Liver (tissue), 9 donors: Measurements from ENCODE around the gene KRTAP9-2. TPM values are rescaled to one million over a fixed set of nuclear protein-coding genes. Genes with fewer than 3 reads are reported as not detected.

Experiments
- DNase-seq: peaks from one replicate; pipeline ENCODE4 v3.0.0-alpha.2; 2017; ENCODE audit warnings: low spot score
- H3K27ac ChIP-seq, 2 donors: one replicate each; pipeline ENCODE4 v1.7.0; 2013; ENCODE audit warnings: inconsistent platforms in 2 of 2, low read length in 2 of 2, control low read depth in 1 of 2, low read depth in 1 of 2, mild to moderate bottlenecking in 1 of 2
- H3K27me3 ChIP-seq, 4 donors: one replicate each; pipeline versions ENCODE4 v1.6.1 to v1.7.0; 2013; ENCODE audit warnings: low read length in 3 of 4, inconsistent platforms in 1 of 4, mild to moderate bottlenecking in 1 of 4, moderate library complexity in 1 of 4; ENCODE audit not compliant: control insufficient read depth in 4 of 4, insufficient read depth in 4 of 4
- H3K36me3 ChIP-seq, 4 donors: one replicate each; pipeline versions ENCODE4 v1.6.1 to v1.7.0; 2013; ENCODE audit warnings: low read length in 3 of 4, mild to moderate bottlenecking in 3 of 4, low read depth in 1 of 4, moderate library complexity in 1 of 4; ENCODE audit not compliant: control insufficient read depth in 4 of 4, insufficient read depth in 3 of 4
- H3K4me1 ChIP-seq, 4 donors: one replicate each; pipeline versions ENCODE4 v1.6.1 to v1.7.0; 2013; ENCODE audit warnings: low read length in 3 of 4, mild to moderate bottlenecking in 3 of 4, moderate library complexity in 1 of 4; ENCODE audit not compliant: control insufficient read depth in 4 of 4, insufficient read depth in 4 of 4
- H3K4me3 ChIP-seq, 3 donors: one replicate each; pipeline versions ENCODE4 v1.6.1 to v1.7.0; 2013; ENCODE audit warnings: low read length in 3 of 3, control low read depth in 1 of 3, low read depth in 1 of 3, mild to moderate bottlenecking in 1 of 3
- H3K9ac ChIP-seq, 2 donors: one replicate each; pipeline ENCODE4 v1.7.0; 2013; ENCODE audit warnings: low read length in 2 of 2, mild to moderate bottlenecking in 2 of 2, moderate library complexity in 2 of 2, control low read depth in 1 of 2, low read depth in 1 of 2
- H3K9me3 ChIP-seq, 4 donors: one replicate each; pipeline versions ENCODE4 v1.6.1 to v1.7.0; 2013; ENCODE audit warnings: low read length in 3 of 4; ENCODE audit not compliant: control insufficient read depth in 4 of 4
- ATF3 ChIP-seq: IDR thresholded peaks from 2 replicates; pipeline ENCODE4 v1.6.1; 2016; ENCODE audit warnings: antibody characterized with exemption
- EGR1 ChIP-seq, 2 donors: IDR thresholded peaks; 2 replicates each; pipeline ENCODE4 v1.6.1; 2016 to 2018; ENCODE audit warnings: antibody characterized with exemption in 2 of 2, low read depth in 2 of 2
- FOXA1 ChIP-seq: IDR thresholded peaks from 2 replicates; pipeline ENCODE4 v1.6.1; 2016; ENCODE audit warnings: antibody characterized with exemption
- FOXA2 ChIP-seq: IDR thresholded peaks from 2 replicates; pipeline ENCODE4 v1.6.1; 2016; ENCODE audit warnings: antibody characterized with exemption
- GABPA ChIP-seq, 2 donors: IDR thresholded peaks in 1 of 2; conservative IDR thresholded peaks in 1 of 2; 2 replicates each; pipeline ENCODE4 v1.6.1; 2016; ENCODE audit warnings: antibody characterized with exemption in 2 of 2, mild to moderate bottlenecking in 1 of 2, moderate library complexity in 1 of 2
- HNF4A ChIP-seq, 2 donors: conservative IDR thresholded peaks; 2 replicates each; pipeline ENCODE4 v1.6.1; 2016; ENCODE audit warnings: antibody characterized with exemption in 2 of 2, mild to moderate bottlenecking in 2 of 2
- HNF4G ChIP-seq: IDR thresholded peaks from 2 replicates; pipeline ENCODE4 v1.6.1; 2016; ENCODE audit warnings: antibody characterized with exemption
- JUND ChIP-seq, 2 donors: IDR thresholded peaks; 2 replicates each; pipeline ENCODE4 v1.6.1; 2016; ENCODE audit warnings: antibody characterized with exemption in 2 of 2
- MAX ChIP-seq: IDR thresholded peaks from 2 replicates; pipeline ENCODE4 v1.6.1; 2016; ENCODE audit warnings: antibody characterized with exemption
- NR2F2 ChIP-seq: IDR thresholded peaks from 2 replicates; pipeline ENCODE4 v1.6.1; 2016; ENCODE audit warnings: antibody characterized with exemption
- RAD21 ChIP-seq, 2 donors: IDR thresholded peaks; 2 replicates each; pipeline ENCODE4 v1.6.1; 2016; ENCODE audit warnings: antibody characterized with exemption in 2 of 2, mild to moderate bottlenecking in 2 of 2
- RXRA ChIP-seq, 2 donors: IDR thresholded peaks; 2 replicates each; pipeline ENCODE4 v1.6.1; 2017 to 2018; ENCODE audit warnings: antibody characterized with exemption in 2 of 2, mild to moderate bottlenecking in 1 of 2
- SP1 ChIP-seq: IDR thresholded peaks from 2 replicates; pipeline ENCODE4 v1.6.1; 2018; ENCODE audit warnings: antibody characterized with exemption, mild to moderate bottlenecking
- YY1 ChIP-seq: IDR thresholded peaks from 2 replicates; pipeline ENCODE4 v1.6.1; 2016; ENCODE audit warnings: antibody characterized with exemption, mild to moderate bottlenecking
- ZBTB33 ChIP-seq: IDR thresholded peaks from 2 replicates; pipeline ENCODE4 v1.6.1; 2016; ENCODE audit warnings: antibody characterized with exemption
- WGBS: extraction: QIAGEN DNeasy Blood & Tissue Kit; methylation state at CpG from one replicate; pipeline ENCODE4 v1.1.7; 2013; 5-methylcytosine and 5-hydroxymethylcytosine counted together
- polyA plus RNA-seq, 2 donors: library from polyadenylated mRNA; stranded (reverse) in 1 of 2; unstranded in 1 of 2; fragments of 200-250 nt in 1 of 2; fragments of >200 nt in 1 of 2; fragmentation: Nextera tagmentation in 1 of 2; extraction: Ambion mirVana in 1 of 2; gene quantifications; one replicate each; pipeline versions ENCODE4 v1.2.1 to v1.2.3, GENCODE V29; 2013 to 2015
- total RNA-seq, 2 donors: library from RNA; depleted of rRNA; stranded (reverse); fragments of >200 nt; gene quantifications; one replicate each; pipeline ENCODE4 v1.2.3, GENCODE V29; 2014
- TF ChIP-seq, protein P1 (sequence below): fragments of 150-350 bp; IDR thresholded peaks from 2 replicates; pipeline ENCODE4 v1.5.1; 2017; ENCODE audit warnings: improper control_type of control experiment, low read depth, low read length; ENCODE audit not compliant: missing input control
- TF ChIP-seq, protein P2 (sequence below): IDR thresholded peaks from 2 replicates; pipeline ENCODE4 v1.6.1; 2016; ENCODE audit warnings: antibody characterized with exemption, mild to moderate bottlenecking
- donor health status: healthy.
- donor health status: healthy.
- donor health status: healthy.
- donor health status: healthy.
- donor health status: healthy.

The KRTAP9-2 gene
- total and polyA plus RNA-seq, 4 donors, result not detected

DNA sequence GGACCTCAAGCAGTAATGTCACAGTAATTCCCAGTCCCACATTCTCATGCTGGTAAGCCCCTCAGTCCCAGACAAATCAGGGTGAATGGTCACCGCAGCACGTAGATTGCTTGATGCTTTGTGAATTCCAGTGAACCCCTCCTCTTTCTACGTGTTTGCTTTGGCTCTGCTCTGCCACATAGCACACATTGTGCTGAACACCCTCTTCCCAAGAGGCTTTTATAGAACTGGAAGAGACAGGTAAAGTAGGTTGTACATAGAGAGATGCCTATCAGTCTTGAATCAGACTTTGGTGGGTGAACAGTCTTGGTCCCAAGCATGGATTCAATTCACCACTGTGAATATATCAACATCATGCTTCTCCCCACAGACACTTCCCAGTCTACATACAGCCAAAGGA is 38.2 kb downstream of the KRTAP9-2 start:
- H3K27ac ChIP-seq, result no peak overlapping the region
- H3K27me3 ChIP-seq, result peaks cover 0 to 8% (median 0%) of the 10 kb centered on the region in 4 donors
- H3K9ac ChIP-seq, result no peak overlapping the region

DNA sequence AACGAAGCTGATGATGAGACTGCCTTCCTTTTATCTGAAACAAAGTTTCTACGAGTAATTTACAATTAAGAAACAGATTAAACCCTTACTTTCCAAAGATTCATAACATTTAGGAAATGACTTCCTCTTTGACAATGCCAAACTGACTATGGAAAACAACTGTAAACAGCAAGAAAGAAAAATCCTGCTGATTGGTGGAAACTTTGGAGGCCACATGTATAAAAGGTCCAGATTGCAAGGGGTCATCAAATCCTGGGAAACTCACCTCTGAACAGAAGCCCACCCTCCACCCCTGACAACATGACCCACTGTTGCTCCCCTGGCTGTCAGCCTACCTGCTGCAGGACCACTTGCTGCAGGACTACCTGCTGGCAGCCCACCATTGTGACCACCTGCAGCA is 38.6 kb downstream of the KRTAP9-2 start, which contains the start of gene KRTAP9-6:
Gene KRTAP9-6, plus strand, starts transcription at position 301 of the 400 bp plus-strand sequence. Its CDS starts 0 bp downstream, at position 301.
- no peak for DNase-seq
- 38% methylated on average over 2 of the region's 2 CpGs for WGBS
- Histone ChIP-seq H3K27me3 (peaks cover 0 to 8% (median 0%) of the 10 kb centered on the region in 4 donors), H3K27ac (no peak within 1 kb of the TSS), H3K36me3 (no peaks in the 10 kb centered on the region), H3K9me3 (no peaks in the 10 kb centered on the region), H3K9ac (no peak within 1 kb of the TSS), H3K4me1 (no peaks in the 10 kb centered on the region), H3K4me3 (no peak within 1 kb of the TSS)
- no peak for TF ChIP-seq HNF4G
- no peak for TF ChIP-seq FOXA2
- no peak for TF ChIP-seq ZBTB33
- TF ChIP-seq JUND (IDR thresholded peaks at IDR 0.05), result no peak
- no peak for TF ChIP-seq YY1
- TF ChIP-seq EGR1 (IDR thresholded peaks at IDR 0.05; ENCODE audit: low read depth in 2 of 2), result no peak
- TF ChIP-seq HNF4A (conservative IDR thresholded peaks at IDR 0.05), result no peak
- no peak for TF ChIP-seq FOXA1
- TF ChIP-seq MAX, result no peak
- no peak for TF ChIP-seq RAD21 (IDR thresholded peaks at IDR 0.05)
- no peak for TF ChIP-seq NR2F2
- no peak for TF ChIP-seq RXRA (IDR thresholded peaks at IDR 0.05)
- no peak for TF ChIP-seq GABPA (IDR thresholded peaks at IDR 0.05 in 1 of 2, conservative IDR thresholded peaks at IDR 0.05 in 1 of 2)
- TF ChIP-seq ATF3, result no peak
- TF ChIP-seq SP1, result no peak
- TF ChIP-seq, protein P1, sequence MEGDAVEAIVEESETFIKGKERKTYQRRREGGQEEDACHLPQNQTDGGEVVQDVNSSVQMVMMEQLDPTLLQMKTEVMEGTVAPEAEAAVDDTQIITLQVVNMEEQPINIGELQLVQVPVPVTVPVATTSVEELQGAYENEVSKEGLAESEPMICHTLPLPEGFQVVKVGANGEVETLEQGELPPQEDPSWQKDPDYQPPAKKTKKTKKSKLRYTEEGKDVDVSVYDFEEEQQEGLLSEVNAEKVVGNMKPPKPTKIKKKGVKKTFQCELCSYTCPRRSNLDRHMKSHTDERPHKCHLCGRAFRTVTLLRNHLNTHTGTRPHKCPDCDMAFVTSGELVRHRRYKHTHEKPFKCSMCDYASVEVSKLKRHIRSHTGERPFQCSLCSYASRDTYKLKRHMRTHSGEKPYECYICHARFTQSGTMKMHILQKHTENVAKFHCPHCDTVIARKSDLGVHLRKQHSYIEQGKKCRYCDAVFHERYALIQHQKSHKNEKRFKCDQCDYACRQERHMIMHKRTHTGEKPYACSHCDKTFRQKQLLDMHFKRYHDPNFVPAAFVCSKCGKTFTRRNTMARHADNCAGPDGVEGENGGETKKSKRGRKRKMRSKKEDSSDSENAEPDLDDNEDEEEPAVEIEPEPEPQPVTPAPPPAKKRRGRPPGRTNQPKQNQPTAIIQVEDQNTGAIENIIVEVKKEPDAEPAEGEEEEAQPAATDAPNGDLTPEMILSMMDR, result no peak

More for the DNA sequence above, 38.2 kb downstream of the KRTAP9-2 start:
- H3K4me3 ChIP-seq, result no peak overlapping the region
- 61% methylated on average over 3 of the region's 3 CpGs for WGBS
- H3K9me3 ChIP-seq, result no peaks in the 10 kb centered on the region
- DNase-seq, result no peak
- H3K4me1 ChIP-seq, result no peaks in the 10 kb centered on the region
- TF ChIP-seq RAD21 (IDR thresholded peaks at IDR 0.05) (no peak), HNF4G (no peak), RXRA (IDR thresholded peaks at IDR 0.05) (no peak), ZBTB33 (no peak), MAX (no peak), GABPA (IDR thresholded peaks at IDR 0.05 in 1 of 2, conservative IDR thresholded peaks at IDR 0.05 in 1 of 2) (no peak)
- TF ChIP-seq, protein P2, sequence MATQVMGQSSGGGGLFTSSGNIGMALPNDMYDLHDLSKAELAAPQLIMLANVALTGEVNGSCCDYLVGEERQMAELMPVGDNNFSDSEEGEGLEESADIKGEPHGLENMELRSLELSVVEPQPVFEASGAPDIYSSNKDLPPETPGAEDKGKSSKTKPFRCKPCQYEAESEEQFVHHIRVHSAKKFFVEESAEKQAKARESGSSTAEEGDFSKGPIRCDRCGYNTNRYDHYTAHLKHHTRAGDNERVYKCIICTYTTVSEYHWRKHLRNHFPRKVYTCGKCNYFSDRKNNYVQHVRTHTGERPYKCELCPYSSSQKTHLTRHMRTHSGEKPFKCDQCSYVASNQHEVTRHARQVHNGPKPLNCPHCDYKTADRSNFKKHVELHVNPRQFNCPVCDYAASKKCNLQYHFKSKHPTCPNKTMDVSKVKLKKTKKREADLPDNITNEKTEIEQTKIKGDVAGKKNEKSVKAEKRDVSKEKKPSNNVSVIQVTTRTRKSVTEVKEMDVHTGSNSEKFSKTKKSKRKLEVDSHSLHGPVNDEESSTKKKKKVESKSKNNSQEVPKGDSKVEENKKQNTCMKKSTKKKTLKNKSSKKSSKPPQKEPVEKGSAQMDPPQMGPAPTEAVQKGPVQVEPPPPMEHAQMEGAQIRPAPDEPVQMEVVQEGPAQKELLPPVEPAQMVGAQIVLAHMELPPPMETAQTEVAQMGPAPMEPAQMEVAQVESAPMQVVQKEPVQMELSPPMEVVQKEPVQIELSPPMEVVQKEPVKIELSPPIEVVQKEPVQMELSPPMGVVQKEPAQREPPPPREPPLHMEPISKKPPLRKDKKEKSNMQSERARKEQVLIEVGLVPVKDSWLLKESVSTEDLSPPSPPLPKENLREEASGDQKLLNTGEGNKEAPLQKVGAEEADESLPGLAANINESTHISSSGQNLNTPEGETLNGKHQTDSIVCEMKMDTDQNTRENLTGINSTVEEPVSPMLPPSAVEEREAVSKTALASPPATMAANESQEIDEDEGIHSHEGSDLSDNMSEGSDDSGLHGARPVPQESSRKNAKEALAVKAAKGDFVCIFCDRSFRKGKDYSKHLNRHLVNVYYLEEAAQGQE, result no peak
- no peaks in the 10 kb centered on the region for H3K36me3 ChIP-seq
